GM13977 (cell line): ENCODE results near the gene ZFP62.
A peak's percentile ranks its signal among the peaks of the same experiment; 100 is the strongest.

Source experiments
- DNase-seq: peaks from one replicate; pipeline ENCODE4 v3.0.0; 2012; ENCODE audit warnings: low spot score
- in situ Hi-C: fragments of 300-500 bp; cut with MboI; formaldehyde crosslinking; loops from one replicate; pipeline ENCODE4 v1.12.0; 2022; ENCODE audit warnings: low sequenced_read_pairs, low pct_unique_long_range_greater_than_20kb, mixed read lengths, inconsistent platforms; ENCODE audit not compliant: unreplicated experiment
- TF ChIP-seq, protein P1 (sequence below): IDR thresholded peaks from 2 replicates; pipeline ENCODE4 v1.5.1; 2012; ENCODE audit warnings: mild to moderate bottlenecking, control low read depth; ENCODE audit not compliant: insufficient read depth; ENCODE audit errors: extremely low read depth, missing control alignments

Gene ZFP62

DNA sequence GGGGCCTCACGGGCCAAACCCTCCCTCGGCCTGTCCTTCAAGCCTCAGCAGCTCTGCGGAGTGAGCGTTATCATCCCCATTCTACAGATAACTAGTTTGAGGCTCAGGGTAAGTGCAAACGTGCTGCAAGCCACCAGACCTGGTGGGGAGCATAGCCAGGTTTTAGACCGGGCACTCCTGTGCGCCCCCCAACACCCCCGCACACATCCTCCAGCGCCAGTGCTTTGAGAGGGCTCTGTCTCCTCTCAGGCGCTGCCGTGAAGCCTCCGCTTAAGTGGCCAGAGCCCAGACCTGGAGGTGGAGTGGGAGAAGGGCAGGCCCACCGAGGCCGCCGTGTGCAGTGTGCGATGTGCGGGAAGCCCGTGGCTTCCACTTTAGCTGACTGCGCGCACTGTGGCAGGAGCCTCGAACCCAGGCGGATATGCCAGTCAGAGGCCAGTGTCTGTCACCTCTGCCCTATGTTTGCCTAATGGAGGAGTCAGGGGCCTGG, 56.9 kb downstream of the ZFP62 start:
- TF ChIP-seq, protein P1, sequence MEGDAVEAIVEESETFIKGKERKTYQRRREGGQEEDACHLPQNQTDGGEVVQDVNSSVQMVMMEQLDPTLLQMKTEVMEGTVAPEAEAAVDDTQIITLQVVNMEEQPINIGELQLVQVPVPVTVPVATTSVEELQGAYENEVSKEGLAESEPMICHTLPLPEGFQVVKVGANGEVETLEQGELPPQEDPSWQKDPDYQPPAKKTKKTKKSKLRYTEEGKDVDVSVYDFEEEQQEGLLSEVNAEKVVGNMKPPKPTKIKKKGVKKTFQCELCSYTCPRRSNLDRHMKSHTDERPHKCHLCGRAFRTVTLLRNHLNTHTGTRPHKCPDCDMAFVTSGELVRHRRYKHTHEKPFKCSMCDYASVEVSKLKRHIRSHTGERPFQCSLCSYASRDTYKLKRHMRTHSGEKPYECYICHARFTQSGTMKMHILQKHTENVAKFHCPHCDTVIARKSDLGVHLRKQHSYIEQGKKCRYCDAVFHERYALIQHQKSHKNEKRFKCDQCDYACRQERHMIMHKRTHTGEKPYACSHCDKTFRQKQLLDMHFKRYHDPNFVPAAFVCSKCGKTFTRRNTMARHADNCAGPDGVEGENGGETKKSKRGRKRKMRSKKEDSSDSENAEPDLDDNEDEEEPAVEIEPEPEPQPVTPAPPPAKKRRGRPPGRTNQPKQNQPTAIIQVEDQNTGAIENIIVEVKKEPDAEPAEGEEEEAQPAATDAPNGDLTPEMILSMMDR: no peak
- in situ Hi-C loops: no loop called here

DNA sequence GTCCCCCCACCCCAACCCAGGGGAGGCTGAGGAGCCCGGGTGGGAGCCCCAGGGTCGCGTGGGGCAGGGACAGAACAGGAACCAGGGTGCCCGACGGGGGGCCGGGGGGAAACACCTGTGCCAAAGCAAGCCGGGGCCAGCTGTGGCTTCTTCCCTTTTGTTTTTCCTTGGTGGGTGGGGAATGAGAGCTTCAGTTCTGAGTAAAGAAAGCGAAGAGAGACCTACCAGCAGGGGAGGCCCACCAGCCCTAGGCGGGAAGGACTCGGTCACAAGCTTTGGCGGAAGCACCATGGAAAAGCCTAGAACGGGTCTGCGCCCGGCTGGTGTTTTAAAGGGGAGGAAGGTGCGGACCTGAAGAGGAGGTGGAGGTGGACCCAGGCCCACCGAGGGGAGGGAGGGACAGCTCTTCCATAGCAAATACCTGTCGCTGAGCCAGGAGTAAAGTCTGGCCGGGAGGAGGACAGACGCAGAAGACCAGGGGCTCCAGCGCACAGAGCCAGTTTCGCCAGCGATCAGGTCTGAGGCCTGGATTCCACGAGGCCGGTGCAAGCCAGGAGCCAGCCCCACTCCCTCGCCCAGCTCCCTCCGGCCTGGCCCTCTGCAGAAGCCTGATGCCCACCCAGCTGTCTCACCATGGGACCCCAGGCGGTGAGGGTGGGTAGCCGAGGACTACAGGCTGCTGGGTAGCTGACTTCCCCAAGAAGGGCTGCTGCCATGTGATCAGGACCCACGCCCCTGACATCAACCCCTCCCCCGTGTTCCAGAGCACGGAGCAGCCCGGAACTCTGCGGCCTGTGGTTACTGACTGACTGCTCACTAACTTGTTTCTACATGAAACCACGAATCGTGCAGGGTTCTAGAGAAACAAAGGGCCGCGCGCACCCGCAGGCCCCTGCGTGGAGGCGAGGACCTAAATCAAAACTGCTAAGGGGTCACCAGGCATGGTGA, 57.6 kb downstream of the ZFP62 start:
- TF ChIP-seq, protein P1: peak; percentile 13
- in situ Hi-C loops: no loop called here
- DNase-seq: peak; percentile 89

More for the DNA sequence above, 56.9 kb downstream of the ZFP62 start:
- DNase-seq: no peak

DNA sequence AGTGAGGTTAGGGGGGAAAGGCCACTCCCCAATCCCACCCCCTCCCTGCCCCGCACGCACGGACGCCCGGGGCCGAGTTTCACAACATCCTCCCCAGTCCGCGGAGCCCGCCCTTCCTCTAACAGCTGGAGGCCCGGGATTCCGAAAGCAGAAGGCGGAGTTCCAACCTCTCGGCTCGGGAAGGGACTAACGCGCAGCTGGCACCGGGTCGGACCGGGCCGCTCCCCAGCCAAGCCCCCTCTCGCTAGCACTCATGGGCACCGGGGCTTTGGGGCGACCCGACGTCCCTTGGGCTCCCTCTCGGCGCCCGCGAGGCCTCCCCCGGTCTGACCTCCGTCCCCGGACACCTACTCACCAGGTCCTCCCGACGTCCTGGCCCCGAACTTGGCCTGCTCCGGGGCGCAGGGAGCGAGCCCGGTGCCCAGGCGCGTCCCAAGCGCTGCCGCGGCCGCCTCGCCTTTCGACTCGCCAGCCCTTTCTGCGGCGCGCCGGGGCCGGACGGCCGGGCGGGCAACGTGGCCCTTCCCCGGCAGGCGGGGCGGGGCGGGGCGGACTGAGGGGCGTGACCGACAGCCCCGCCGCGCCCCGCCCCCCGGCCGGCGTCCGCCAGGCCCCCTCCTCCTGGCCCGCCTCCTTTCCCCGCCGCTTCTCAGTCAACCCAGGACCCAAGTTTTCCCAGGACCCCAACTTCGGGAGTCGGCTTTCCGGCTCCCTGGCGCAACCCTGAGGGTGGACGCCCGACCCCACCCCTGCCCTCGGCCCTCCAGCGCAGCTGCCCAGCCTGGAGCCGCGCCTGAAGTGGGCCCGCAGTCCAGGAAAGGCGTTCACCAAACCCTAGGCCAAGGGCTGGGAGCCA, 58.5 kb downstream of the ZFP62 start, which contains the start of gene MGAT1:
MGAT1 (minus strand) TSS at position 482 of the 856 bp plus-strand sequence. CDS start 9,835 bp downstream, outside the sequence.
- in situ Hi-C loops: no loop called here
- DNase-seq: peak; percentile 98
- TF ChIP-seq, protein P1: no peak

DNA sequence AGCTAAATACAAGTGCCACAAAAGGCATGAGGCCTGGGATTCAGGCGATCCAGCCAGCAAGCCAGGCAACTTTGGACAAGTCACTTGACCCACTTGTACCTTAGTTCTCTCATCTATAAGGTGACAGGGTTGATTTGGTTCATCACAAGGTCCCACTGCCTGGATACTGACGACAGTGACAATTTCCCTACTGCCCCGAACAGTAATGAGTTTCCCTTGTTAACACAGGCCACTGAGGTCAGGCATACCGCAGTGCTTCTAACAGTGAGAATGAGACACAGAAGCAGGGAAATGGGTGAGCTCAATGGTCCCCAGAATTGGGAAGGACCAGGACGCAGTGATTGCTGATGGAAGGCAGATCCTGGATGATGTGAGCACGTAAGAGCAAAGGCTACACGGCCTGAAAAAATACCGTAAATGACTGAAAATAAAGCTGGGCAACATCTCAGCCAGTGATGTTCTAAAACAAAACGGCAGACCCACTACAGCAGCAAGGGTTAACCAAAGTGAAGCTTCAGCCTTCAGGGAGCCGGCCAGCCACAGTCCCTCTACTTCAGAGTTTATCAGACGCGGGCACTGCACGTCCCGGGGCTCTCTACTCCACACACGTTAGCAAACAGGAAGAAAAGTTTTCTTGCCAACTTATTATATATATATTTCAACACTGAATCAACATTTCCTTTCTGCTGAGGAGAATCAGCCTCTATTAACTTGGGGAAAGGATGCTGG, 59.3 kb downstream of the ZFP62 start:
- no peak for DNase-seq
- TF ChIP-seq, protein P1: no peak
- in situ Hi-C loops: no loop called here

DNA sequence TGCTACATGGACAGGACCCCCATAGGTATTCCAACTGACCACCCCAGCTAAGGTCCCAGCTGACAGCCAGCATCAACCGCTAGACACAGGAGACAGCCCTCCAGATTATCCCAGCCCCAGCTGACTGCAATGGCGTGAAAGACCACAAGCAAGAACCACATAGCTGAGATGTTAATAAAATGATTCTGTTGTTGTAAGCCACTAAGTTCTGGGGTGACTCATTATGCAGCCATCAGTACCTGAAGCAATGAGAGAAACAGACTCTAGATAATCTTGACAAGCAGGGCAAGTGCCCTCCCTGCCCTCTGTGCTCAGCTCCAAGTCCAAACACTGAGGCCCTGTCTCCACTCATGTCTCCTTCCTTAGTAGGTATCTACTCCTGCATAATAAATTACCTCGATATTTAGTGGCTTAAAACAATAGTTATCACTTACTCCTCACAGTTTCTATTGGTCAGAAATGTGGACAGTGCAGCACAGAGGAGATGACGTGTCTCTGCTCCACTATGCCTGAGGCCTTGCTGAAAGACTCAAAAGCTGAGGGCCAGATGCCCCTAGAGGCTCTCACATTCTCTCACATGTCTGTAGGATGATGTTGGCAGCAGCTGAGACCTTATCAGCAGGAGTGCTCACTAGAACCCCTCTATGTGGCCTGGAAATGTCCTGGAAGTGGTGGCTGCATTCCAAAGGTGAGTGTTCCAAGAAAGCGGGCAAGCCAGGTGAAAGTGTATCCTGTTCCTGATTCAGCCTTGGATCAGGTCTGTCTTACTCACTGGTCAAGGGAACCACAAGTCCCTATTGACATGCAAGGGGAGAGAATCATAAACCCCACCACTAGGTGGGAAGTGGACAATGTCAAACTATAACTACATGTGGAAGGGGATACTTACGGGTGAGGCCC, 60.9 kb downstream of the ZFP62 start:
- in situ Hi-C loops: no loop called here
- no peak for DNase-seq

More for the DNA sequence above, 60.9 kb downstream of the ZFP62 start:
- TF ChIP-seq, protein P1: no peak
